CD4-positive, alpha-beta T cell (primary cell): Measurements from ENCODE around the gene EFNA1. TPM values are rescaled to one million over a fixed set of nuclear protein-coding genes. Genes with fewer than 3 reads are reported as not detected.
A peak's percentile ranks its signal among the peaks of the same experiment; 100 is the strongest.

Experiments used
- ATAC-seq: fragments of 200-7000 bp; cut with Tn5 transposase; one replicate; pipeline ENCODE4 v1.10.0; 2022; ENCODE audit warnings: mild to moderate bottlenecking; ENCODE audit not compliant: poor library complexity
- CTCF ChIA-PET: fragments of 350-600 bp; sonication (Branson Sonifier 250); formaldehyde crosslinking; loops from one replicate; lab custom pipeline; 2021; ENCODE audit warnings: antibody characterized with exemption, inconsistent platforms; lab: Charles Lee
- POLR2A ChIA-PET: fragments of 350-600 bp; sonication (Branson Sonifier 250); formaldehyde crosslinking; loops from one replicate; lab custom pipeline; 2021; ENCODE audit warnings: antibody characterized with exemption, inconsistent platforms; lab: Charles Lee
- DNase-seq, 14 experiments: peaks; one replicate each; pipeline ENCODE4 v3.0.0-alpha.2; 2013 to 2020; ENCODE audit warnings: mixed read lengths in 2 of 14
- H3K27ac ChIP-seq, 2 donors: one replicate each; pipeline versions ENCODE4 v1.5.1 to v1.7.0; 2013; ENCODE audit warnings: low read length in 2 of 2, low read depth in 1 of 2, mild to moderate bottlenecking in 1 of 2
- H3K27me3 ChIP-seq, 2 experiments: 1 replicate in 1 of 2; 2 replicates in 1 of 2; pipeline versions ENCODE4 v1.6.1 to v1.7.0; 2013; ENCODE audit warnings: low read length in 2 of 2, control low read depth in 1 of 2, mild to moderate bottlenecking in 1 of 2, moderate library complexity in 1 of 2; ENCODE audit not compliant: insufficient read depth in 2 of 2, control insufficient read depth in 1 of 2
- H3K36me3 ChIP-seq: one replicate; pipeline ENCODE4 v1.6.1; 2013; ENCODE audit warnings: low read length, control low read depth; ENCODE audit not compliant: insufficient read depth
- H3K4me1 ChIP-seq: one replicate; pipeline ENCODE4 v1.6.1; 2013; ENCODE audit warnings: low read length, control low read depth; ENCODE audit not compliant: insufficient read depth
- H3K4me3 ChIP-seq: one replicate; pipeline ENCODE4 v1.5.1; 2013; ENCODE audit warnings: mild to moderate bottlenecking, low read length, moderate library complexity
- H3K9me3 ChIP-seq, 2 experiments: 1 replicate in 1 of 2; 2 replicates in 1 of 2; pipeline versions ENCODE4 v1.6.1 to v1.7.0; 2013; ENCODE audit warnings: low read length in 2 of 2, mild to moderate bottlenecking in 2 of 2, control low read depth in 1 of 2, moderate library complexity in 1 of 2; ENCODE audit not compliant: control insufficient read depth in 1 of 2, insufficient read depth in 1 of 2
- H3K27ac Mint-ChIP-seq: one replicate; pipeline ENCODE4 v1.8.0; 2020; ENCODE audit warnings: mixed read lengths
- H3K27me3 Mint-ChIP-seq: one replicate; pipeline ENCODE4 v1.8.0; 2021; ENCODE audit warnings: mixed read lengths
- H3K36me3 Mint-ChIP-seq: one replicate; pipeline ENCODE4 v1.8.0; 2021; ENCODE audit warnings: low read depth, mixed read lengths
- H3K4me1 Mint-ChIP-seq: one replicate; pipeline ENCODE4 v1.8.0; 2021; ENCODE audit warnings: low read depth, mixed read lengths
- H3K4me3 Mint-ChIP-seq: one replicate; pipeline ENCODE4 v1.8.0; 2020; ENCODE audit warnings: mild to moderate bottlenecking, mixed read lengths
- H3K9me3 Mint-ChIP-seq: one replicate; pipeline ENCODE4 v1.8.0; 2020; ENCODE audit warnings: mixed read lengths
- intact Hi-C, 2 experiments: fragments of 100-400 bp; cut with DNase I in 1 of 2; cut with micrococcal nuclease in 1 of 2; formaldehyde crosslinking; loops; one replicate each; pipeline versions ENCODE4 v1.15.1 to v1.9.0; 2023 to 2025; cut with DNase I, micrococcal nuclease
- total RNA-seq, 174 experiments: library from RNA in 2 of 174; stranded (reverse) in 2 of 174; gene quantifications; one replicate each; pipeline ENCODE4 v1.2.3 and lab custom pipeline; 2021 to 2026
- TF ChIP-seq, protein P1 (sequence below): fragments of 200-600 bp; IDR thresholded peaks from one replicate; pipeline ENCODE4 v1.8.0; 2022; ENCODE audit warnings: antibody characterized with exemption, mild to moderate bottlenecking

The EFNA1 gene
- total RNA-seq, 2 experiments from 2014 or later = 4.2 to 5.9 TPM

- ATAC-seq (no peak), DNase-seq (no peak)
- Histone ChIP-seq H3K36me3 (no peaks in the 10 kb centered on the region), H3K9me3 (no peaks in the 10 kb centered on the region), H3K4me3 (no peak overlapping the region), H3K27me3 (peaks cover 7 to 13% of the 10 kb centered on the region in 2 experiments), H3K27ac (no peak overlapping the region), H3K4me1 (peaks cover 55% of the 10 kb centered on the region)
- Mint-ChIP-seq H3K9me3 (no peaks in the 10 kb centered on the region), H3K27me3 (peaks cover 26% of the 10 kb centered on the region), H3K36me3 (peaks cover 37% of the 10 kb centered on the region), H3K4me3 (peak overlapping the region; percentile 72), H3K27ac (peak overlapping the region; percentile 82), H3K4me1 (peaks cover 55% of the 10 kb centered on the region)
- POLR2A ChIA-PET = interaction anchor here (0.7 to 1.2 kb wide), 2 partner anchors 41 to 42 kb away, joined by 3 read pairs; partner anchors contain the start of gene KRTCAP2
- TF ChIP-seq, protein P1, sequence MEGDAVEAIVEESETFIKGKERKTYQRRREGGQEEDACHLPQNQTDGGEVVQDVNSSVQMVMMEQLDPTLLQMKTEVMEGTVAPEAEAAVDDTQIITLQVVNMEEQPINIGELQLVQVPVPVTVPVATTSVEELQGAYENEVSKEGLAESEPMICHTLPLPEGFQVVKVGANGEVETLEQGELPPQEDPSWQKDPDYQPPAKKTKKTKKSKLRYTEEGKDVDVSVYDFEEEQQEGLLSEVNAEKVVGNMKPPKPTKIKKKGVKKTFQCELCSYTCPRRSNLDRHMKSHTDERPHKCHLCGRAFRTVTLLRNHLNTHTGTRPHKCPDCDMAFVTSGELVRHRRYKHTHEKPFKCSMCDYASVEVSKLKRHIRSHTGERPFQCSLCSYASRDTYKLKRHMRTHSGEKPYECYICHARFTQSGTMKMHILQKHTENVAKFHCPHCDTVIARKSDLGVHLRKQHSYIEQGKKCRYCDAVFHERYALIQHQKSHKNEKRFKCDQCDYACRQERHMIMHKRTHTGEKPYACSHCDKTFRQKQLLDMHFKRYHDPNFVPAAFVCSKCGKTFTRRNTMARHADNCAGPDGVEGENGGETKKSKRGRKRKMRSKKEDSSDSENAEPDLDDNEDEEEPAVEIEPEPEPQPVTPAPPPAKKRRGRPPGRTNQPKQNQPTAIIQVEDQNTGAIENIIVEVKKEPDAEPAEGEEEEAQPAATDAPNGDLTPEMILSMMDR = no peak
- CTCF ChIA-PET = interaction anchor here (1.2 kb wide), 1 partner anchor 36 kb away, joined by 4 read pairs; no protein-coding TSS in a partner anchor
- intact Hi-C loops = loop anchor here in 1 of 2 experiments (2.0 kb wide), 1 partner anchor 45 kb away; no protein-coding TSS in a partner anchor
Observed at GRCh38 chr1:155131856-155132255, 4.2 kb downstream of the EFNA1 start.

DNA sequence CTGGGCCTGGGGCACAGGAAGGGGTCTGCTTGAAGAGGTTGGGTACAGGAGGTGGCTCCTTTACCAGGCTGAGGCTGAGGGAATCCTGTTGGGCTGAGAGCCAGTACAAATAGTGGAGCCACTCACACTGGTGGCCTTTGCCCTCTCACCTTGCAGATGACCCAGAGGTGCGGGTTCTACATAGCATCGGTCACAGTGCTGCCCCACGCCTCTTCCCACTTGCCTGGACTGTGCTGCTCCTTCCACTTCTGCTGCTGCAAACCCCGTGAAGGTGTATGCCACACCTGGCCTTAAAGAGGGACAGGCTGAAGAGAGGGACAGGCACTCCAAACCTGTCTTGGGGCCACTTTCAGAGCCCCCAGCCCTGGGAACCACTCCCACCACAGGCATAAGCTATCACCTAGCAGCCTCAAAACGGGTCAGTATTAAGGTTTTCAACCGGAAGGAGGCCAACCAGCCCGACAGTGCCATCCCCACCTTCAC, 6.2 kb downstream of the EFNA1 start:
- peaks cover 39% of the 10 kb centered on the region for H3K36me3 Mint-ChIP-seq
- H3K27ac Mint-ChIP-seq = peak overlapping the region; percentile 60
- H3K27ac ChIP-seq = no peak overlapping the region
- H3K4me3 Mint-ChIP-seq = peak overlapping the region; percentile 95
- intact Hi-C loops = no loop called here
- H3K9me3 Mint-ChIP-seq = no peaks in the 10 kb centered on the region
- no peak for ATAC-seq
- H3K36me3 ChIP-seq = peaks cover 7% of the 10 kb centered on the region
- peaks cover 12% of the 10 kb centered on the region for H3K27me3 Mint-ChIP-seq
- no peaks in the 10 kb centered on the region for H3K9me3 ChIP-seq
- TF ChIP-seq, protein P1 = no peak
- no peak for DNase-seq
- CTCF ChIA-PET = interaction anchor here (1.3 to 2.0 kb wide), 2 partner anchors 39 to 42 kb away, joined by 7 read pairs; partner anchors contain the start of gene KRTCAP2
- POLR2A ChIA-PET = no interaction called here
- H3K27me3 ChIP-seq = peaks cover 0 to 3% of the 10 kb centered on the region in 2 experiments
- H3K4me3 ChIP-seq = no peak overlapping the region
- peaks cover 47% of the 10 kb centered on the region for H3K4me1 ChIP-seq
- H3K4me1 Mint-ChIP-seq = peaks cover 58% of the 10 kb centered on the region

DNA sequence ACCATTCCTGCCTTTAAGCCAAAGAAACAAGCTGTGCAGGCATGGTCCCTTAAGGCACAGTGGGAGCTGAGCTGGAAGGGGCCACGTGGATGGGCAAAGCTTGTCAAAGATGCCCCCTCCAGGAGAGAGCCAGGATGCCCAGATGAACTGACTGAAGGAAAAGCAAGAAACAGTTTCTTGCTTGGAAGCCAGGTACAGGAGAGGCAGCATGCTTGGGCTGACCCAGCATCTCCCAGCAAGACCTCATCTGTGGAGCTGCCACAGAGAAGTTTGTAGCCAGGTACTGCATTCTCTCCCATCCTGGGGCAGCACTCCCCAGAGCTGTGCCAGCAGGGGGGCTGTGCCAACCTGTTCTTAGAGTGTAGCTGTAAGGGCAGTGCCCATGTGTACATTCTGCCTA, 6.6 kb downstream of the EFNA1 start:
- H3K4me1 Mint-ChIP-seq = peaks cover 55% of the 10 kb centered on the region

More for the DNA sequence above, 6.6 kb downstream of the EFNA1 start:
- intact Hi-C loops = no loop called here
- H3K27me3 Mint-ChIP-seq = peaks cover 9% of the 10 kb centered on the region
- Histone ChIP-seq H3K27me3 (no peaks in the 10 kb centered on the region), H3K36me3 (peaks cover 7% of the 10 kb centered on the region), H3K4me1 (peaks cover 47% of the 10 kb centered on the region), H3K4me3 (no peak overlapping the region), H3K9me3 (no peaks in the 10 kb centered on the region), H3K27ac (peak overlapping the region in 1 of 2 donors; percentile 99)
- ChIA-PET CTCF (interaction anchor here (1.3 to 2.0 kb wide), 2 partner anchors 38 to 43 kb away, joined by 7 read pairs; partner anchors contain the start of gene KRTCAP2), POLR2A (interaction anchor here (2.3 kb wide), 1 partner anchor 8 kb away, joined by 10 read pairs; no protein-coding TSS in a partner anchor)
- peak overlapping the region; percentile 98 for H3K27ac Mint-ChIP-seq
- H3K9me3 Mint-ChIP-seq = no peaks in the 10 kb centered on the region
- H3K4me3 Mint-ChIP-seq = peak overlapping the region; percentile 95
- peaks cover 39% of the 10 kb centered on the region for H3K36me3 Mint-ChIP-seq
- TF ChIP-seq, protein P1 = no peak
- peak in 1 of 14 experiments; percentile 22 for DNase-seq
- ATAC-seq = no peak
